GM13976 (cell line): Measurements from ENCODE around the gene SMYD1.

Experiments used
- DNase-seq: peaks from one replicate; pipeline ENCODE4 v3.0.0; 2012; ENCODE audit warnings: low spot score
- CTCF ChIP-seq: IDR thresholded peaks from 2 replicates; pipeline ENCODE4 v1.5.1; 2012; ENCODE audit warnings: borderline replicate concordance, mild to moderate bottlenecking; ENCODE audit not compliant: insufficient read depth; ENCODE audit errors: extremely low read depth, missing control alignments, control extremely low read depth
- in situ Hi-C: fragments of 300-500 bp; cut with MboI; formaldehyde crosslinking; loops from one replicate; pipeline ENCODE4 v1.12.0; 2022; ENCODE audit warnings: low sequenced_read_pairs, mixed read lengths, inconsistent platforms; ENCODE audit not compliant: unreplicated experiment

The SMYD1 gene

GRCh38 chr2:88161446-88162244 is 94.0 kb downstream of the SMYD1 start:
- no peak for TF ChIP-seq CTCF
- in situ Hi-C loops: no loop called here
- DNase-seq: no peak
